Fibroblast of villous mesenchyme (primary cell): Measurements from ENCODE around the gene CEP164. TPM values are rescaled to one million over a fixed set of nuclear protein-coding genes. Genes with fewer than 3 reads are reported as not detected.

Experiments
- DNase-seq: peaks from one replicate; pipeline ENCODE4 v3.0.0-alpha.2; 2010; ENCODE audit warnings: low read depth
- H3K4me3 ChIP-seq: 2 replicates; pipeline ENCODE4 v1.5.1; 2011; ENCODE audit warnings: low read depth, mild to moderate bottlenecking, low read length
- CTCF ChIP-seq: IDR thresholded peaks from 2 replicates; pipeline ENCODE4 v1.5.1; 2012; ENCODE audit warnings: low read depth, mild to moderate bottlenecking, low read length; ENCODE audit not compliant: insufficient read depth
- total RNA-seq: library from RNA; depleted of rRNA; stranded (reverse); fragments of >200 nt; gene quantifications from 2 replicates; pipeline ENCODE4 v1.2.3, GENCODE V29; 2012

Gene CEP164
- total RNA-seq, 1 donor: 33.7 TPM

GRCh38 chr11:117440258-117440657 lies 112.6 kb downstream of the CEP164 start:
- no peak for TF ChIP-seq CTCF
- no peak for DNase-seq
- no peak overlapping the region for H3K4me3 ChIP-seq

GRCh38 chr11:117441146-117441975 lies 113.7 kb downstream of the CEP164 start:
- no peak for DNase-seq
- TF ChIP-seq CTCF: no peak
- no peak overlapping the region for H3K4me3 ChIP-seq

GRCh38 chr11:117442049-117442868 lies 114.6 kb downstream of the CEP164 start:
- no peak overlapping the region for H3K4me3 ChIP-seq
- TF ChIP-seq CTCF: no peak
- DNase-seq: no peak

GRCh38 chr11:117442869-117443239 lies 115.2 kb downstream of the CEP164 start:
- TF ChIP-seq CTCF: no peak
- H3K4me3 ChIP-seq: no peak overlapping the region
- DNase-seq: no peak

- DNase-seq: peak; percentile 22
- peak; percentile 57 for TF ChIP-seq CTCF
- H3K4me3 ChIP-seq: no peak overlapping the region
Measured at GRCh38 chr11:117443266-117444186, 115.9 kb downstream of the CEP164 start.

- DNase-seq: no peak
- no peak overlapping the region for H3K4me3 ChIP-seq
- TF ChIP-seq CTCF: no peak
Measured at GRCh38 chr11:117444256-117444655, 116.6 kb downstream of the CEP164 start.
